GM12873 (cell line): Measurements from ENCODE around the gene TRIM27.

ENCODE experiments used
- CTCF ChIP-seq: IDR thresholded peaks from 2 replicates; pipeline ENCODE4 v1.5.1; 2012; ENCODE audit warnings: low read depth, mild to moderate bottlenecking, moderate library complexity, low read length, control low read depth; ENCODE audit not compliant: insufficient read depth; ENCODE audit errors: missing control alignments

The TRIM27 gene

GRCh38 chr6:28868873-28869272, 54.9 kb downstream of the TRIM27 start:
- no peak for TF ChIP-seq CTCF

GRCh38 chr6:28867086-28867409, 56.7 kb downstream of the TRIM27 start:
- no peak for TF ChIP-seq CTCF

- no peak for TF ChIP-seq CTCF
Measured at GRCh38 chr6:28865401-28866204, 58.2 kb downstream of the TRIM27 start.

GRCh38 chr6:28864326-28864923, 59.4 kb downstream of the TRIM27 start:
- no peak for TF ChIP-seq CTCF

- TF ChIP-seq CTCF, result peak; percentile 16
Measured at GRCh38 chr6:28863604-28864325, 60.0 kb downstream of the TRIM27 start.

- no peak for TF ChIP-seq CTCF
Measured at GRCh38 chr6:28862077-28862476, 61.7 kb downstream of the TRIM27 start.

- no peak for TF ChIP-seq CTCF
Measured at GRCh38 chr6:28861339-28861738, 62.4 kb downstream of the TRIM27 start.
